Esophagus squamous epithelium (tissue), 5 donors: ENCODE results near the gene LONRF3. TPM values are rescaled to one million over a fixed set of nuclear protein-coding genes. Genes with fewer than 3 reads are reported as not detected.

Experiments
- DNase-seq: peaks from one replicate; lab custom pipeline; 2025; lab: John Stamatoyannopoulos, UW
- H3K27ac ChIP-seq, 4 donors: fragments of 200-600 bp; sonication (generic); one replicate each; pipeline ENCODE4 v1.5.1; 2016 to 2019; ENCODE audit warnings: mild to moderate bottlenecking in 1 of 4
- H3K27me3 ChIP-seq, 4 donors: fragments of 200-600 bp; sonication (generic); 1 replicate in 3 of 4; 2 replicates in 1 of 4; pipeline versions ENCODE4 v1.5.1 to v1.6.0; 2017 to 2021; ENCODE audit warnings: antibody characterized with exemption in 1 of 4
- H3K36me3 ChIP-seq, 3 donors: fragments of 200-600 bp; sonication (generic); one replicate each; pipeline ENCODE4 v1.5.1; 2016 to 2019
- H3K4me1 ChIP-seq, 3 donors: fragments of 200-600 bp; sonication (generic); one replicate each; pipeline ENCODE4 v1.5.1; 2017 to 2019
- H3K4me3 ChIP-seq, 4 donors: fragments of 200-600 bp; sonication (generic); 1 replicate in 3 of 4; 2 replicates in 1 of 4; pipeline ENCODE4 v1.5.1; 2016 to 2019; ENCODE audit warnings: mild to moderate bottlenecking in 2 of 4, moderate library complexity in 1 of 4
- H3K9me3 ChIP-seq, 3 donors: fragments of 200-600 bp; sonication (generic); one replicate each; pipeline ENCODE4 v1.5.1; 2016 to 2019
- POLR2A ChIP-seq, 4 donors: fragments of 450-650 bp; IDR thresholded peaks; one replicate each; pipeline ENCODE4 v1.6.1; 2017; ENCODE audit warnings: antibody characterized with exemption in 4 of 4, mild to moderate bottlenecking in 4 of 4, moderate library complexity in 3 of 4
- WGBS, 2 donors: methylation state at CpG; one replicate each; pipeline ENCODE4 v1.1.5; 2018; 5-methylcytosine and 5-hydroxymethylcytosine counted together
- intact Hi-C: fragments of 100-400 bp; cut with DNase I; formaldehyde crosslinking; loops from one replicate; pipeline ENCODE4 v1.15.0; 2022
- total RNA-seq, 4 donors: library from RNA; depleted of rRNA; stranded (reverse); fragments of >200 nt; gene quantifications; one replicate each; pipeline ENCODE4 v1.1.0, GENCODE V29; 2016
- TF ChIP-seq, protein P1 (sequence below), 6 experiments: fragments of 450-650 bp in 4 of 6; fragments of 200-600 bp in 2 of 6; sonication (generic) in 2 of 6; IDR thresholded peaks; one replicate each; pipeline ENCODE4 v1.5.1; 2016 to 2019; ENCODE audit warnings: antibody characterized with exemption in 6 of 6, mild to moderate bottlenecking in 4 of 6, moderate library complexity in 4 of 6
- donor health status: DM: yes; HTN: yes; CAD: no.

Gene LONRF3
- total RNA-seq, 4 donors from 2014 or later: 0.27 to 4.8 (median 1.2) TPM

DNA sequence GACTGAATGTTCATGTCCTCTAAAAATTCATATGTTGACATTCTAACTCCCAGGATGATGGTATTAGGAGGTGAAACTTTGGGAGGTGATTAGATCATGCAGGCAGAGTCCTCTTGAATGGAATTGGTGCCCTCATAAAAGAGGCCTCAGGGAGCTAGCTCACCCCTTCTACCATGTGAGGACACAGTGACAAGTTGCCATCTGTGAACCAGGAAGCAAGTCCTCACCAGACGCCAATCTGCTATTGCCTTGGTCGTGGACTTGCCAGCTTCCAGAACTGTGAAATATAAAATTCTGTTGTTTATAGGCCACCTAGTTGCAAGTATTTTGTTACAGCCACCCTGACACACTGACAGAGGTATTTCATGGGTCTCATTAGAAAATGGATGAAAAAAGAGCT lies 28.5 kb upstream of the LONRF3 start:
- Histone ChIP-seq H3K4me3 (no peak overlapping the region), H3K4me1 (no peaks in the 10 kb centered on the region), H3K27me3 (no peaks in the 10 kb centered on the region), H3K27ac (no peak overlapping the region), H3K36me3 (no peaks in the 10 kb centered on the region), H3K9me3 (no peaks in the 10 kb centered on the region)
- 56 to 67% methylated on average over 2 of the region's 2 CpGs for WGBS, 2 donors
- no peak for TF ChIP-seq POLR2A (IDR thresholded peaks at IDR 0.05)
- TF ChIP-seq, protein P1, sequence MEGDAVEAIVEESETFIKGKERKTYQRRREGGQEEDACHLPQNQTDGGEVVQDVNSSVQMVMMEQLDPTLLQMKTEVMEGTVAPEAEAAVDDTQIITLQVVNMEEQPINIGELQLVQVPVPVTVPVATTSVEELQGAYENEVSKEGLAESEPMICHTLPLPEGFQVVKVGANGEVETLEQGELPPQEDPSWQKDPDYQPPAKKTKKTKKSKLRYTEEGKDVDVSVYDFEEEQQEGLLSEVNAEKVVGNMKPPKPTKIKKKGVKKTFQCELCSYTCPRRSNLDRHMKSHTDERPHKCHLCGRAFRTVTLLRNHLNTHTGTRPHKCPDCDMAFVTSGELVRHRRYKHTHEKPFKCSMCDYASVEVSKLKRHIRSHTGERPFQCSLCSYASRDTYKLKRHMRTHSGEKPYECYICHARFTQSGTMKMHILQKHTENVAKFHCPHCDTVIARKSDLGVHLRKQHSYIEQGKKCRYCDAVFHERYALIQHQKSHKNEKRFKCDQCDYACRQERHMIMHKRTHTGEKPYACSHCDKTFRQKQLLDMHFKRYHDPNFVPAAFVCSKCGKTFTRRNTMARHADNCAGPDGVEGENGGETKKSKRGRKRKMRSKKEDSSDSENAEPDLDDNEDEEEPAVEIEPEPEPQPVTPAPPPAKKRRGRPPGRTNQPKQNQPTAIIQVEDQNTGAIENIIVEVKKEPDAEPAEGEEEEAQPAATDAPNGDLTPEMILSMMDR (IDR thresholded peaks at IDR 0.05): no peak
- no peak for DNase-seq
- intact Hi-C loops: no loop called here

DNA sequence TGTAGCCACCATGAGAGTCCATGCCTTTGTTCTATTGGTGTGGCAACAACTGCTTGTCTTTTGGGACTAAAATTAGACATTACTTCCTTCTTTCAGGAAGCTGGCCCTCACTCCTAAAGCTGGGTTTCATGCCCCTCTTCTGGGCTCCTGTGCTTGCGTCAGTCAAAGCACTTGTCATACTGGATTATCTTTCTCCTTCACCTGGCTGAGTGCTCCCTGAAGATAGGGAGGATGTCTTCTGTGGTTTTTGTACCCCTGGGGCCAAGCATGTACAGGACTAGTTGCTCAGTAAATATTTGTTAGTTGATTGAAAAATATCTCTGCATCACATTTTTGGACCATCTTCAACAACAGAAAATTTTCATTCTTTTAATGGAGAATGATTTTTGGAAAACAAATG lies 26.1 kb upstream of the LONRF3 start:
- DNase-seq: no peak
- no peaks in the 10 kb centered on the region for H3K36me3 ChIP-seq
- WGBS, 2 donors: 57 to 100% methylated on average over 1 of the region's 1 CpG
- H3K4me3 ChIP-seq: no peak overlapping the region
- no peak overlapping the region for H3K27ac ChIP-seq
- intact Hi-C loops: no loop called here
- H3K27me3 ChIP-seq: no peaks in the 10 kb centered on the region
- no peaks in the 10 kb centered on the region for H3K4me1 ChIP-seq
- TF ChIP-seq, protein P1 (IDR thresholded peaks at IDR 0.05): no peak
- TF ChIP-seq POLR2A (IDR thresholded peaks at IDR 0.05): no peak
- H3K9me3 ChIP-seq: no peaks in the 10 kb centered on the region

DNA sequence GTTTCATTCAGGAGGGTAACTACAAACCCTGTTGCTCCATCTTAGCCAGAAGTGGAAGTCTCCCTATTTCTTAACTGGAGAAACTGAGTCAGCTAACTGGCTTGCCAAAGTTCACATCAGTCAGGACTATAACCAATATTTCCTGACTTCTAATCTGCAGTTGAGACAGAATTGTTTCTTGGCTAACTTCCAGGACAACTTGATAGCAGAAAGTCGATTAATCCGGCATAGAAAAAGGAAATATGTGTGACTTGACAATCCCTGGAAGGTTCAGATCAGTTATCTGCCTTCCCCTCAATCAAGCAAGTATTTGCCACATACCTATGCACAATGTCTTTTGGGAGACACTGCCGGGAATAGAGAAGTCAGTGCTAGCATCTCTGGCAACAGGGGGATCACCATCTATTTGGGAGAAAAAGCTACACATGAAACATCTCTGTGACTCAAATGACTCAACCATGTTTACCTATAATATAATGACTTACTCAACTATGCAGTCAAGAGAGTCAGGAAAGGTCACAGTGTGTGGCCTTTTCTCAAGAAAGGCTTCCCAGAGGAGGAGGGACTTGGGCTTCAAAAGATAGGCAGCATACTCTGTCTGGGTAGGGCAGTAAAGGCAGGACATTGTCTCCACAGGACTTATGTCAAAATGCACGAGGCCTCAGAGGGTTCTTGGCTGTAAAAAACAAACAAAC lies 12.4 kb upstream of the LONRF3 start:
- no peak for DNase-seq
- Histone ChIP-seq H3K4me1 (no peaks in the 10 kb centered on the region), H3K4me3 (no peak overlapping the region), H3K36me3 (no peaks in the 10 kb centered on the region), H3K9me3 (no peaks in the 10 kb centered on the region), H3K27me3 (no peaks in the 10 kb centered on the region), H3K27ac (no peak overlapping the region)
- intact Hi-C loops: no loop called here
- WGBS, 2 donors: 58 to 72% methylated on average over 4 of the region's 4 CpGs
- TF ChIP-seq POLR2A (IDR thresholded peaks at IDR 0.05): no peak
- TF ChIP-seq, protein P1 (IDR thresholded peaks at IDR 0.05): no peak

DNA sequence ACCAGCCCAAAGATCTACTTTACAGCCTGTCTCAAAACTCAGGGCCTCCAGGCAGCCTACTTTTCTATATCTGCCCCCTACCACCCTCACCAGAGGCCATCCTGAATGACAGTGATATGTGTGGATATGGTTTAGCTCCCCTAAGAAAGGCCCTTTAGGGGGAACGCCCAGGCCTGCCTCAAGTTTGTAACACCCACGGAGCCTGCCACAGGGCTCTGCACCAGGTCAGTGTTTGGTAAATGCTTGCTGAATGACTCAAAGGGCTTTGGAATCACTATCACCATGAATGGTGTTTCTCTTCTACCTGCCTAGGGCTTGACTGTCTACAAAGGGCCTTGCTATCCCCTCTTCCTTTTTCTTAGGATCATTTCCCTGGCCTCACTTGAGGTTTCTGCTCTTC lies 11.3 kb upstream of the LONRF3 start:
- H3K27me3 ChIP-seq: no peaks in the 10 kb centered on the region
- no peaks in the 10 kb centered on the region for H3K9me3 ChIP-seq
- intact Hi-C loops: no loop called here
- 83% methylated on average over 1 of the region's 2 CpGs; no CpG with 5 or more reads in 1 of the 2 donors for WGBS, 2 donors
- H3K4me3 ChIP-seq: no peak overlapping the region
- TF ChIP-seq POLR2A (IDR thresholded peaks at IDR 0.05): no peak
- TF ChIP-seq, protein P1 (IDR thresholded peaks at IDR 0.05): no peak
- H3K27ac ChIP-seq: no peak overlapping the region
- H3K36me3 ChIP-seq: no peaks in the 10 kb centered on the region
- no peak for DNase-seq
- H3K4me1 ChIP-seq: no peaks in the 10 kb centered on the region

DNA sequence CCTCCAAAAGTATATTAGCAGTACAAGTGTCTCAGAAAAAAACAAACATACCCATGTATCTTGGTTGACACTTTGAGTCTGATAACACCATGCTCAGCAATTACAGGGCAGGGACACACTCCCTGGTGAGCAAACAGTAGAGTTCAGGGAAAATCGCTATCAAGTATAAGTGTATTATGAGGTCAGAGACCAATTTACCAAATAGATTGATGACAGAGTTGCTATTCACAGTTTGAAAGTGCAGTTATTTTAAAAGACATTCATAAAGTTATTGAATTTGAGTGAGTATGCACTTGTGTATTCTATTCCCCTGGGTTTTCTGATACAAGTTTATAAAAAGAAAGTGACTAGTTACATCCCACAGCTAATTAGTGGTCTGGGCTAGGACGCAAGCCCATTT lies 10.2 kb upstream of the LONRF3 start:
- Histone ChIP-seq H3K36me3 (no peaks in the 10 kb centered on the region), H3K4me1 (no peaks in the 10 kb centered on the region), H3K9me3 (no peaks in the 10 kb centered on the region), H3K27me3 (no peaks in the 10 kb centered on the region), H3K27ac (no peak overlapping the region), H3K4me3 (no peak overlapping the region)
- intact Hi-C loops: no loop called here
- no peak for DNase-seq
- TF ChIP-seq POLR2A (IDR thresholded peaks at IDR 0.05): no peak
- TF ChIP-seq, protein P1 (IDR thresholded peaks at IDR 0.05): no peak
- WGBS, 2 donors: 54 to 69% methylated on average over 2 of the region's 2 CpGs
